GM20000 (cell line): ENCODE measurements around the gene EIF3D.

Source experiments
- DNase-seq: peaks from one replicate; pipeline ENCODE4 v3.0.0; 2012; ENCODE audit warnings: low spot score
- CTCF ChIP-seq: IDR thresholded peaks from 2 replicates; pipeline ENCODE4 v1.5.1; 2012; ENCODE audit warnings: mild to moderate bottlenecking, control low read depth; ENCODE audit errors: extremely low read depth, missing control alignments

EIF3D gene

GRCh38 chr22:36528795-36529751 is at the start of gene EIF3D:
TSS of gene EIF3D (minus strand) at chr22:36529166. CDS start at chr22:36526121, 3,045 bp downstream.
- DNase-seq, result peak; percentile 89
- TF ChIP-seq CTCF, result no peak

- DNase-seq, result no peak
- TF ChIP-seq CTCF, result no peak
These were observed 49.7 kb upstream of the EIF3D start for GRCh38 chr22:36578619-36579018.

- no peak for DNase-seq
- no peak for TF ChIP-seq CTCF
These were observed 48.1 kb upstream of the EIF3D start for GRCh38 chr22:36577019-36577418.

GRCh38 chr22:36574728-36575127 is 45.8 kb upstream of the EIF3D start:
- no peak for TF ChIP-seq CTCF
- DNase-seq, result no peak

- DNase-seq, result no peak
- TF ChIP-seq CTCF, result no peak
These were observed 44.9 kb upstream of the EIF3D start for GRCh38 chr22:36573815-36574363.

GRCh38 chr22:36571991-36572390 is 43.0 kb upstream of the EIF3D start:
- no peak for TF ChIP-seq CTCF
- no peak for DNase-seq

GRCh38 chr22:36569999-36570398 is 41.0 kb upstream of the EIF3D start:
- no peak for DNase-seq
- TF ChIP-seq CTCF, result no peak
